GM19239 (cell line): ENCODE measurements around the gene BCKDHA.
"Not testable (repeated sequence)": the region's sequence is repeated elsewhere in the genome, so short reads cannot be mapped to it uniquely, and the experiment has no call there.

Experiments
- DNase-seq: peaks from one replicate; pipeline ENCODE4 v3.0.0; 2011; ENCODE audit warnings: low spot score; ENCODE audit not compliant: insufficient read length
- FAIRE-seq: peaks from 2 replicates; lab custom pipeline; 2011; peaks lifted over from hg19 to GRCh38; lab: Jason Lieb, UNC

Gene BCKDHA

DNA sequence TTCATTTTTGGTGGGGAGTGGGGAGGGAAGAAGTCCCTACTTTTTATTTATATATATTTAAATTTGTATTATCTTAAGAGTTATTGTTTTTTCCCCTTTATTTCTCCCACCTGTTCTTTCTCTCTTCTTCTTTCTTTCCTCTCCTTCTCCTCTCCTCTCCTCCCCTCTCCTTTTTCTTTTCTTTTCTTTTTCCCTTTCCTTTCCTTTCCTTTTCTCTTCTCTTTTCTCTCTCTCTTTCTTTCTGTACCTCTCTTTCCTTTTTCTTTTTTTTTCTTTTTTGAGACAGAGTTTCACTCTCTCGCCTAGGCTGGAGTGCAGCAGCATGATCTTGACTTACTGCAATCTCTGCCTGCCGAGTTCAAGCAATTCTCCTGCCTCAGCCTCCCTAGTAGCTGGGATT lies 1.9 kb downstream of the BCKDHA start:
- DNase-seq (no peak), FAIRE-seq (no peak)

DNA sequence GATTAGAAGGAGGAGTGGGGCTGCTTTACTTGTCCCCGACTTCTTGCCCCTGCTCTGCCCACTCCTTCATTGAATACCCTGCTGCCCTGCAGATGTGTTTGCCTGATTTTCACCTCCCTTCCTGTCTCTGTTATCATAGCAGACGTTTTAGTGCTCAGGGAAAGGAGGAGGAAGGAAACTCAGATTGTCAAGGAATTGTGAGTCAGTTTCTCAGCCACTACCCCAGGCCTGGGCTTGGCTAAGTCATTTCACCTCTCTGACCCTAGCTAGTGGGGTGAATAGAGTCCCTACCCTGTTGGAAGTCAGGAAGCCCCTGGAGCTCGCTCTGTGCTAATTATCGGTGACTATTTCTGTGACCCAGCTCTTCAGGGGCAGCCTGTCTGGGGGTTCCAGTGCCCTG lies 3.9 kb downstream of the BCKDHA start:
- FAIRE-seq: no peak
- no peak for DNase-seq

DNA sequence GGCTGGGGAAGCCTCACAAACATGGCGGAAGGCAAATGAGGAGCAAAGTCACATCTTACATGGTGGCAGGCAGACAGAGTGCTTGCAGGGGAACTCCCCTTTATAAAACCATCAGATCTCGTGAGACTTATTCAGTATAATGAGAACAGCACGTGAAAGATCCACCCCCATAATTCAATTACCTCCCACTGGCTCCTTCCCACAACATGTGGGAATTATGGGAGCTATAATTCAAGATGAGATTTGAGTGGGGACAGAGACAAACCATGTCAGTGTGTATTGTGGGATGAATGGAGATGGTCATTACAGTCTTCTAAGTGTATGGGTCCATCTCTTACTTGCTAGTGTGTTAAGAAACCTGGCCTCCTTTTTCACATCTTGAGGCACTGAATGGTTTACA lies 4.4 kb downstream of the BCKDHA start:
- no peak for FAIRE-seq
- DNase-seq: no peak

DNA sequence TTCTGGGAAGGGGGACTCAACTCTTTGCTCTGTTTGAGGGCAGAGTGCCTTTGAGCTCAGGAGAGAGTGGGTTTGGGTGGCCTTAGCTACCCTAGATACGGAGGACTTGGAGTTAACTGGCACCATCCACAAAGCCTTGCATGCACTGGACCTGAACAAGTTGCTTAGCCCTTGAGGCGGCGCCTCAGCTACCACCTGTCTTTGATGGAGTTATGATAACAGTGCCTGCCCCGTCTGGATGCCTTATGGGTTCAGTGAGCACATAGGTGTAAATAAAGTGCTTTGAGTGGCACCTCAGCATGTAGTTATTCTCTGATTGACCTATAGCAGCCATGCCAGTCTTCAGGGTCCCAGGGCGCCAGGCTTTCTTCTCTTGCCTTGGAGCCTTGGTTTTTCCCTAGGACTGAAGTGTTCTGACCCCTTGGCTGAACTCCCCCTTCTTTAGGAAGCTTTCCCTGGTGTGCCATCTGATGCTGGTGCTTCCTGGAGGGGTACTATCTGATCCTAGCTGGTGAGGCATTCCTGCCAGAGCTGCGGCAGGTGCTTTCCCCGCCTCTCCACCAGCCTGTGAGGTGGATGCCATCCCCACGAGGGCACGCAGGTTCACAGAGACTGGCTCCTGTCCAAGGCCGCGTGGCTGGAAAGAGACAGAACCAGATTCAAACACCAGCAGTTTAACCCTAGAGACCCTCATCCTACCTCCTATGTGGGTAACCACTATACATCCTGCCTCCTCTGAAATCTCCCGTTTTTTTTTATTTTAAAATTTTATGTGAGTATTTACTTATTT lies 5.8 kb downstream of the BCKDHA start:
- FAIRE-seq (no peak), DNase-seq (no peak)

DNA sequence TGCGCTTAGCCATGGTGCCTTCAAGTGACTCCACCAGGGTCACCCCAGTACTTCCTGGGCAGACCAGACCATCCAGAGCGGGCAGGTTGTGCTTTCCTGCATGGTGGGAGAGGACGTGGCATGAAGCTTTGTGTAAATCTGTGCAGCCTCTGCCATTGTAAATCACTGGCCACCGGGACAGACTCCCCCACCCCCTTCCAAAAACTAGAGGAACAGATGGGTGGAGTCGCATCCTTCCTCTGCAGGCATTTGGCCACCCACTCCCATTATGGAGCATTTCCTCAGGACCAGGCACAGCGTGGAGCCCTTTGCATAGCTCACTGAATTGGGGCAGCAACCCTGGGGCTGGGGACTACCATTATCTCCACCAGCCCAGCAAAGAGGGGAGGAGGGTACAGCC lies 8.2 kb downstream of the BCKDHA start:
- FAIRE-seq (no peak), DNase-seq (no peak)

DNA sequence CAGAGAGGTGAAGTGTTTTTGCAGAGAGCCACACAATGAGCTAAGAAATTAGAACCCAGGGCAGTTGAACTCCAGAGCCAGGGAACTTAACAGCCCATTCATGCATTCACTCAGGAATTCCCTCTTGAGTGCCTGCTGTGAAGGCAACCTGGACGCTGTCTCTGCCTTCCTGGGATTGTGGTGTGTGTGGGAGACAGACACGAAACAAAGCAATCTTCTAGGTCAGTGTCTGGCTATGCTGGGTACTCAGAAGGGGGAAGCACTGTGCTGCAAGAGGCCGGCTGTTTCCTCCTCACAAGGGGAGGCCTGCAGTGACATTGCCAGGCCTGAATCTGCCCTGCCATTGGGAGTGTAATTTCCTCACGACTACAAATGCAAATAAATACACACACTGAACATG lies 9.7 kb downstream of the BCKDHA start:
- FAIRE-seq (no peak), DNase-seq (no peak)

DNA sequence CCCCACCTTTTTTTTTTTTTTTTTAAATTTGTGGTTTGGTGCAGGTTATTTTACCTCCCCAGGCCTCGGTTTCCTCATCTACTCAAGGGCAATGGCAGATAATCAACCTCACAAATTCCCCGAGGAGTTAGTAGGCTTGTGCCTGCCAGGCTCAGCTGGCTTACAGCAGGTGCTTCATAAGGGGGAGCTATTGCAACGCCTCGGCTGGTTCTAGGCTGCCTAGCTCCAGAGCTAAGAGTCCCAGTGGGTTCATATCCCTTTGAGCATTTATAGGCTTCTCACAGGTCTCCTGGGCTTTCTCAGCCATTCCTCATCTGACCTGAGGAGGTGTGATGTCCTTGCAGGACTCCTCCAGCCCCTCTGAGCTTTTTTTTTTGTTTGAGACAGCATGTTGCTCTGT lies 10.6 kb downstream of the BCKDHA start:
- no peak for DNase-seq
- FAIRE-seq: no peak

DNA sequence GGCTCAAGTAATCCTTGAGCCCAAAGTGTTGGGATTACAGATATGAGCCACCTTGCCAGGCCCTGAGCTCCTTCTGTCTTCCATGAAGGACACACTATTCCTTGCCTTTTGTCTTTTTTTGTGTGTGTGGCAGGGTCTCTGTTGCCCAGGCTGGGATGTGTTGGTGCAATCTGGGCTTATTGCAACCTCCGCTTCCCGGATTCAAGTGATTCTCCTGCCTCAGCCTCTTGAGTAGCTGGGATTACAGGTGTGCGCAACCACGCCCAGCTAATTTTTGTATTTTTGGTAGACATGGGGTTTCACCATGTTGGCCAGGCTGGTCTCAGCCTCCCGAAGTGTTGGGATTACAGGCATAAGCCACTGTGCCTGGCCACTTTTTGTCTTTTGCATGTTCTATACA lies 11.2 kb downstream of the BCKDHA start:
- DNase-seq, FAIRE-seq: not testable (repeated sequence)

DNA sequence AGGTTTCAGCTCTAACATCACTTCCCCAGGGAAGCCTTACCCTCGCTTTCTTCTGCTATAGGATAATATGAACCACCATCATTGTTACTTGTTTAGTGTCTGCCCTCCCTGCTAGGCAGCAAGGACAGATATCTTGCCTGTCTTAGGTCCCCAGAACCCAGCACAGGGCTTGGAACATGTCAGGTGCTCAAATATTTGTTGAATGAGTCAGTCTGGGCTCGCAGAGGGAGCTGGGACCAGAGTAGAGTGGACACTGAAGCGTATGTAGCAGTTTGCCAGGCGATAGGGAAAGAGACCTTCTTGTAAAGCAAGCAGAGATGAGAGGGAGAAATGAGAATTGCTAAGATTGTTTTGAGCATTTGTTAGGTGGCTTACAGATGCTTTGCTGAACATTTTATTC lies 11.7 kb downstream of the BCKDHA start:
- FAIRE-seq (peak; percentile 26), DNase-seq (no peak)

DNA sequence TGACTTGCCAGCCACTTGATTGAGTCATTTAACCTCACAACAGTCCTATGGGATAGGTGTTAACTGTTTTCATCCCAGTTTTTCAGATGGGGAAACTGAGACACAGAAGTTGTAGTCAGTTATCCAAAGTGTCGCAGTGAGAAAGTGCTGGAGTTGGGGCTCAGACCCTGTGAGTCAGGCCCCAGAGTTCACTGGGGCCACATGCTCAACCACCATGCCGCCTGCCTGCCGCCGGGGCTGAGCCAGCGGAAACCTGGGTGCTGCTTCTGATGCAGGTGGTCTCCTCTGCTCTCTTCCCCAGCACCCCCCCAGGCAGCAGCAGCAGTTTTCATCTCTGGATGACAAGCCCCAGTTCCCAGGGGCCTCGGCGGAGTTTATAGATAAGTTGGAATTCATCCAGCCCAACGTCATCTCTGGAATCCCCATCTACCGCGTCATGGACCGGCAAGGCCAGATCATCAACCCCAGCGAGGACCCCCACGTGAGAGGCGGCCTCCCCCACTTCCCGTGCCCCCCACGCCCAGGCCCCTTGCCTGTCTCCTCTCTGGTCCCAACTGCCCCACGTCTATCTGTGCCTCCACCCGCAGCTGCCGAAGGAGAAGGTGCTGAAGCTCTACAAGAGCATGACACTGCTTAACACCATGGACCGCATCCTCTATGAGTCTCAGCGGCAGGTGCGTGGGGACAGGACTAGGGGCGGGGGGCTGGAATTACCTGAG lies 12.9 kb downstream of the BCKDHA start:
- DNase-seq (no peak), FAIRE-seq (no peak)

DNA sequence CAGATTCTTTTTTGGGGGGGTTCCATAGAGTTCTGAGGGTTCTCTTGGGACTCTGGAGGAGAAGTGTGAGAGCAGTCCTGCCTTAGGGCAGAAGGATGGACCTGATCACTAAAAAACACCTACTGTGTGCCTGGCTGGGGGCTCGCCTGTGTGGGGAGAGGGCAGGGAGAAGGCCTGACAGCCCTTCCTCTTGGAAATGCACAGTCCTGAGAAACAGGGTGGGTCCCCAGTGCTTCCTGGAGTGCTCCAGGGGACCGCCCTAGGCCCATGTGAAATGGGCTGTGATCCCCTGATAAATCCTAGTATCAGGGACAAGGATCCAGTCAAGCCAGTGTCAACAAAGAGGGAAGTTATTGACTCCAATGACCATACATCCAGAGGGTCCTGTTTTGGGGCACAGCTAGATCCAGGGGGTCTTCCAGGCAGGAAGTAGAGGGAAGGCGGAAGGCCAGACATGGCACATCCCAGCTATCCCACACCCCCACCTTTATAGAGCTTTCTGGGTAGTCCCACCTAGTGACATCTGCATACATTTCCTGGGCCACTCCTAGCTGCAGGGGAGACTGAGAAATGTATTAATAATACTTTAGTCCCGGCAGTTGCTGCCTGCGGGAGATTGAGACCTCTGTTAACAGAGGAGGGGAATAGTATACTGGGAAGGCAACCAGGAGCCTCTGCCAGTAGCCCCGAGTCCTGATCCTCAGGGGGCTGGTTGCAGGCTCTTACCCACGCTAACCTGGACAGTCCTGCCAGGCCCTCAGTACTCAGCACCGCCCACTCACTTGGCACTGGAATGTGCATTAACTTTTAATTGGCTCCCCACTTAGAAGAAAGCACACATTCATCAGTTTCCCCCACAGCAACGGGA lies 13.7 kb downstream of the BCKDHA start:
- FAIRE-seq (no peak), DNase-seq (no peak)

DNA sequence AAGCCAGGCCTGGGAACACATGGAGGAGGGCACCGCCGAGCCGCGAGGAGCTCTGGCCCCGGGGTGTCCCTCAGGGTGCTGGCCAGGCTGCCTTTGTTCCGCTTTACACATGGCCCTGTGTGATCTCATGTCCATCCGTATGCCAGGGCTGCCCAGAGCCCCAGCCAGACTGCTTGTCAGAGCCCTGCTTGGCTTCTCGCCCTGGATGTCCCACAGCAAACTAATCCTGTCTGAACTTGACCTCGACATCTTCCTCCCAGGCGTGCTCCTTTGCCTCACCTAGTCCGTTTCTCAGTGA lies 14.3 kb downstream of the BCKDHA start:
- DNase-seq (no peak), FAIRE-seq (no peak)

DNA sequence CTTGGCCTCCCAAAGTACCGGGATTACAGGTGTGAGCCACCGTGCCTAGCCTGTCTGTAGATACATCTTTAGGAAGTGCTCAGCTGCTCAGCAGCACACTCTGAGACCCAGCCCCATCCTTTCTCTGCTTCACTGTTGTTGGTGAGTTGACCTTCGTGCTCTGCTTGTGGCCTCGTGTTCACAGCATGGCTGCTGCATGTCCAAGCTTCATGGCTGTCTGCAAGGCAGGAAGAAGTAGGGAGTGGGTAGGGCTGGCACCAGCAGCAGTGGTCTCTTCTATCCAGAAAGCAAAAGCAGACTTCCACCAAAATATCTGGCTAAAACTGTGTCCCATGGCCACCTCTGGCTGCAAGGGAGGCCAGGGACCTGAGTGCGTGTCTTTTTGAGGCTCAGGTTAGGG lies 15.3 kb downstream of the BCKDHA start:
- no peak for FAIRE-seq
- DNase-seq: no peak

DNA sequence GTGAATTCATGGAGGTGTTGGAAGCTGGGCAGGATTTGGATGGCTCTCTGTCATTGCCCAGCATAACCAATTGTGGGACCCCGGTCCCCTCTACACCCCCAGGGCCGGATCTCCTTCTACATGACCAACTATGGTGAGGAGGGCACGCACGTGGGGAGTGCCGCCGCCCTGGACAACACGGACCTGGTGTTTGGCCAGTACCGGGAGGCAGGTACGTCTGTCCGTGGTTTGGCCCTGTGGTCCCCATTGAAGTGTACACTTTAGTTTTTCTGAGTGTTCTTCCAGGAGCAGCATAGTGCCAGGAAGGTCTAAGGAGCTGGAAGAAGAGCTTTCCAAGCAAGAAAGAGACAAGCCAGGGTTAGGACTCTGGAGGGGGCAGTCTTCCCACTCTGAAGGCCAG lies 16.3 kb downstream of the BCKDHA start:
- DNase-seq (no peak), FAIRE-seq (no peak)

DNA sequence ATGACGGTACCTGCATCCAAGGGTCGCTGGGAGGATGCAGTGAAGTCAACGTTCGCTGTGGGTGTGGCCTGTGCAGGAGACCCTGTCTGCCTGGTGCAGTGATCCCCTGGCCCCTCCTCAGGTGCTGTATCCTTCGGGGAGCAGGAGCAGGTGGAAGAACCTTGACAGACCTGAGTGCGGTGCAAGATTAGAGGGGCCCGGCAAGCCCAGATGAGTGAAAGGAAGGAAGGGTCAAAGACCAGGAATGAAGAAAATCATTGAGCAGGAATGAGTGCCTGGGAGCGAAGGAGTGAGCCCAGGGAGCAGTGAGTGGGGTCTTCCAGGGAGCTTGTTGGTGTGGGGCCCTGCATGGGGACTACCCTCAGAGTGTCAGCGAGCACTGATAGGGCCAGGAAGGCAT lies 16.8 kb downstream of the BCKDHA start:
- DNase-seq (no peak), FAIRE-seq (no peak)

DNA sequence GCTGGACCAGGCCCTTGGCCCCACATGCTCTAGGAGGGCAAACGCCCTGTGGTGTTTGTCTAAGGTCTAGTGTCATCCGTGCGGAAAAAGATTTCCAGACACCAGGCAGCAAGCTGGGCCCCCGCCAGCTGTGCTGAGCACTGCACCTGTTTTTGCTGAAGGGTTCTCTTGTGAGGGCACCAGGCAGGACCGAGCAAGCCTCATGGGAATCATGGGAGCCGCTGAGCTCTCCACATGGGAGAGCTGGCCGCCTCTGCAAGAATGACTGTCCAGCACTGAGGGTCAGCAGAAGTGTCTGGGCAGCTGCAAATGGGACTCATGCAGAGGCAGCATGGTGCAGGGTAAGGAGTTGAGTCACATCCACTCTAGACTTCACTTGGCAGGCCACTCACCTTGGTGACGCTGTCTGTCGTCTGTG lies 17.5 kb downstream of the BCKDHA start:
- FAIRE-seq (no peak), DNase-seq (no peak)

DNA sequence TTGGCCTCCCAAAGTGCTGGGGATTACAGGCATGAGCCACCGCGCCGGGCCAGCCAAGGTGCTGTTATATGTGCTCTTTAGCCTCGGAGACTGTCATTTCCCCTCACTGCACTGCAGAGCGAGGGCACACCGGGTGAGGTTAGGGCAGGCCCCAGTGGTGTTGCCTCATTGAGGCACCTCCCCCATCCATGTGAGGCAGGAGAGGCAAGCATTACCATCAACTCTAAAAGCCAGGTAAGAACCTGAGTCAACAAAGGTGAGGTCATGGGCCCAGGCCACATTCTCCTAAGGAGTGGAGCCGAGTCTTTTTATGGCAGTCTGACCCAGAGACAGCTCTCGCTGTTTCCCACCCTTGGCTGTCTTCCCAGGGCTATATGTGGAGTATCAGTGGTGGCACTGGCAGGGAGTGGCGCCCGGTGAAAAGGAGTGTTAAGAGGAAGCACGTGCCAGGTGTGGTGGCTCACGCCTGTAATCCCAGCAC lies 18.6 kb downstream of the BCKDHA start:
- no peak for DNase-seq
- FAIRE-seq: no peak

DNA sequence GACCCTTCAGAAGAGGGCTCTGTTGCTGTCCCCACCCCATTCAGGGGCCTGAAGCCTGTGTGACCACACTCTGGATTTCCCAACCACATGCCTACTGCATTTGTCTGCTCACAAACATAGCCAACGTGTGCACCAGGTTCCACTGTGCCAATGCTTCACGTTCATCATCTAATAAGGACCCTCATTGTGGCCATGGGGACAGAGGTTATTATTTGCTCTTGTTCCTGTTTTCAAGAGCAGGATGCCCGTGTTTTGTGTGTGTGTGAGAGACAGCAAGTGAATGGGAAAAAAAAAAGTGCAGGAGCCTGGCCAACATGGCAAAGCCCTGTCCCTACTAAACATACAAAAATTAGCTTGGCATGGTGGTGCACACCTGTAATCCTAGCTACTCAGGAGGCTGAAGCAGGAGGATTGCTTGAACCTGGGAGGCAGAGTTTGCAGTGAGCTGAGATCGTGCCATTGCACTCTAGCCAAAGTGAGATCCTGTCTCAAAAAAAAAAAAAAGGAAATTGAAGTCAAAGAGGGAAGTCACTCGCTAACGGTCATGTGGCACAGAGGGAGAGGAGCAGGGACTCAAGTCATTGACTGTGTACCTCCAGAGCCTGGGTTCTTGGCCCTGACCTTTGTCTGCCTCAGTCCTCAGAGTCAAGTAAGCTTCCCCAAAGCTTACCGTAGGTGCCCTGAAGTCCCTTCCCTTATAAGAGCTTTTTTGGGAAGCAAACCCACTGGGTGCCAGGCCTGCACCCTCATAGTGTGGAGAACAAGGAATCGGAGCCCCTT lies 22.7 kb downstream of the BCKDHA start:
- FAIRE-seq (no peak), DNase-seq (no peak)

DNA sequence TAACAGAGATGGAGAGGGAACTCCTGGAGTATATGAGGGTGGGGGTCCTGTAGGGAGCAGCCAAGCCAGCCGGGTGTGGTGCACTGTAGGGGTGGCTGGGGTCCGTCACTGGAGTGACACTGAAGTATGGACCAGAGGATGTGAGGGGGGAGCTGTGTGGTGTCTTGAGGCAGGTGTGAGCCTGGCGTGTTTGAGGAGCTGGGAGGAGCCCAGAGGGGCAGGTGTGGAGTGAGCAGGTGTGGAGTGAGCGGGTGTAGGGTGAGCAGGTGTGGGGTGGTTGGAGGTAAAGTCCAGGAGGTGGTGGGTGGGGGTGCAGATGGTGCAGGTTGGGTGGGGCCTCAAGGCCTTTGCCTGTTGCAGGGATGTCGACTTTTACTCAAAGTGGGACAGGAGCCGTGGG lies 23.7 kb downstream of the BCKDHA start:
- DNase-seq: no peak
- FAIRE-seq: no peak

DNA sequence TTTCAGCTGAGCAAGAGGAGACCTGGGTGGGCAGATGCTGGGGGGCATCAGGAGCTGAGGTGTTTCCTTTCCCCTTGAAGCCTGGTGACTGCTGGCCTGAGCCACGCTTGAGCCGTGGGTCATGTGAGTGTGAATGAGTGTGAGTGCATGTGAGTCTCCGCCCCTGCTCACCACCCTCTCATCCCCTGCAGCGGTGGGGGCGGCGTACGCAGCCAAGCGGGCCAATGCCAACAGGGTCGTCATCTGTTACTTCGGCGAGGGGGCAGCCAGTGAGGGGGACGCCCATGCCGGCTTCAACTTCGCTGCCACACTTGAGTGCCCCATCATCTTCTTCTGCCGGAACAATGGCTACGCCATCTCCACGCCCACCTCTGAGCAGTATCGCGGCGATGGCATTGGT lies 24.4 kb downstream of the BCKDHA start:
- DNase-seq (no peak), FAIRE-seq (no peak)
